NCI-H446 (cell line): ENCODE results near the gene POC1B.

ENCODE experiments used
- DNase-seq, 2 experiments: peaks; one replicate each; lab custom pipeline; 2025; lab: John Stamatoyannopoulos, UW

The POC1B gene

GRCh38 chr12:89525824-89526770, at the start of gene POC1B:
Gene POC1B, minus strand, starts transcription at chr12:89526047. Its CDS starts 152 bp downstream, at chr12:89525895.
- peak; percentile 59 to 88 for DNase-seq

- no peak for DNase-seq
Measured at GRCh38 chr12:89575374-89575773, 49.5 kb upstream of the POC1B start.

- no peak for DNase-seq
Measured at GRCh38 chr12:89574736-89575208, 48.9 kb upstream of the POC1B start.

DNA sequence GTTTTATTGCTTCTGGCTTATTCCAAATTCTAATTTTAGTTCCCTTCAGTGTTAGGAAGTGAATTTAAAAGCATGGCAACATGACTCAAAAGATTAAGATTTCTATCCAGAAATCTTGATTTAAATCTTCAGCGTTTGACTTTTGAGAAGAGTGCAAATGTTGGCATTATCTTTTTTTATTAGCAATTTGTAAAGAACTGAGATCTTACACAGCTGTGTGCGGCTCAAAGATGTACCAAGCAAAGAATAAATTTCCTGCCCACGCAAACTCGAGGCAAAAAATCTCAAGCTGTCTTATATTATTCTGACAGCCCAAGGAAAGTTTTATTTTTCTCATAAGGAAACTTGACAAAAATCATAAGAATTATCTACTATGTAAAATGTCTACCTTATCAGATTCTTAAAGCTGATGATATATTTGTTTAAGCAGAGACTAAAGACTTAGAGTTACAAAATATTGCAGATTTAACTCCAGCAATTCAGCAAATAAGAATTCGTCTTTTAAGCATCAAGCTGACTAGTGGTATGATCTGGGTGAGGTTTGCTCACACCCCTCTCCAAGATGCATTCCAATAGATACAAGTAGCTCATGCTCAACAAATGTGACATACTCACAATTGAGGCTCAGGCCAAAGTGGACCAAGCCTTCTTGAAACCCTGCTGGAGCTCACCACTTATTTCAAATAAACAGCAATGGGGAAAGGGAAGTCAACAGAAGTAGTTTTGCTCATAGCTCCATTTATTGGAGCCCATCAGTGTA, 47.4 kb upstream of the POC1B start:
- DNase-seq = no peak

DNA sequence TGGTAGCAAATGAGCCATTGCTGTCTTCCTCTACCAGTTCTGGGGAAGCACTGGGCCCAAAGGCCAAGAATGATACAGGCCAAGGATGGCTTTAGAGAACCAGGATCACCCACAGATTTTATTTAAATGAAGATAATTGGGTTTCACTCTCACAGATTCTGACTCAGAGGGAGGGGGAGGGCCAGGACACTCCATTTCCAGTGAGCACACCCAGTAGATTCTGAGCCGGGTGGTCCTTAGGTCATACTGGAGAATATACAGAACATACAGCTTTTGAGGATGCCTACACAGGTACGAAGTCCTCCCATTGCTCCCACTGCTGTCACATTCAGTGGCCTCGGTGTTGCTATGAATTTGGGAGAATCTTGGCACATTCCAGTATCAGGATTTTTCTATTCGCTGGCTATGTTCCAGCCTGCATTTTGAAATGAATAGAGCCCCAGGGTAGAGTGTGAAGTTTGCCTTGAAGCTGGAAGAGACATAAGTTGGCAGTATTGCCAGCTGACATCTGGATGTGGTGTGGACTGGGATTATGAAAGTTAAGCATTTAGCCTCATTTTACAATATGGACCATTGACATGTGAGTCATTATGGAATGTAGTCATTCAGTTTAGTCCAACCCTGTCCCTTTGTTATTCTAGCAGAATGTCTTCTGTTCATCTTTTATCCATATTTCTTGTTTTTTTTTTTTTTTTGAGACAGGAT, 45.8 kb upstream of the POC1B start:
- peak in 1 of 2 experiments; percentile 52 for DNase-seq

- DNase-seq = no peak
Measured at GRCh38 chr12:89568484-89568883, 42.6 kb upstream of the POC1B start.

- DNase-seq = no peak
Measured at GRCh38 chr12:89567691-89568239, 41.9 kb upstream of the POC1B start.

DNA sequence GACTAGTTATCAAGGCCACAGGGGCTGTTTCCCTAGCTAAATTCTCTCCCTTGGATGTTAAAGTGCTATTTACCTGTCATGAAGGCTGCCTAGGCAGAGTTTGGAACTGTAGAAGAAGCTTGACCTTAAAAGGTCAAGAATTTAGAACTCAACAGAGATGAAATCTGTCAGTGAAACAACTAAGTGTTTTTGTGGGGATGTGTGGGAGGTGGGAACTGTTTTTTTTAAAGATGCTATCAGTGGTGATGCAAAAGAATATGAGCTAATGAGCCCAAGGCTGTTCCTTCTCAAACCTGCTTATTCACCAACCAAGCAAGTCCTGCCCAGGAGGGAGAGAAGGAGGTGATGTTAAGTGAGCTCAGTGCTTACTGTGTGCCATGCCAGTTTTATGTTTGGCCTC, 40.8 kb upstream of the POC1B start:
- DNase-seq = no peak

- DNase-seq = no peak
Measured at GRCh38 chr12:89565002-89565401, 39.2 kb upstream of the POC1B start.

- no peak for DNase-seq
Measured at GRCh38 chr12:89559753-89560152, 33.9 kb upstream of the POC1B start.

DNA sequence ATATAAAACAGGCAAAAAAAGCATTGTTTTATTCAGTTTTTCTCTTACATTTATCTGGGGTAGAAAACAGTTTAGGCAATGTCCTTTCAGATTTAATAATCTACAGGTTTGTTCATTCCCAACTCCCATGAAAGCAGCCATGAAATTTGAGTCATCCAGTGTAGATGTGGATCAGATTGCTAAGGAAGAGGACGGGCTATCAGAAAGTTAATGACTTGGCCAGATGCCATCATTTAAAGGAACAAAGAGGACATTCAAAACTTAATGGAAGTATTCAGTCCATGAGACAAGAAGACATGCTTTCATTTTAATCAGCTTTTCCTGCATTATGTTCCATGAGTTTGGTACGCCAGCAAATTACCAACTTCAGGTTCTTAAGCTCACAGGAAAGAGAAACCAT, 31.1 kb upstream of the POC1B start:
- no peak for DNase-seq

DNA sequence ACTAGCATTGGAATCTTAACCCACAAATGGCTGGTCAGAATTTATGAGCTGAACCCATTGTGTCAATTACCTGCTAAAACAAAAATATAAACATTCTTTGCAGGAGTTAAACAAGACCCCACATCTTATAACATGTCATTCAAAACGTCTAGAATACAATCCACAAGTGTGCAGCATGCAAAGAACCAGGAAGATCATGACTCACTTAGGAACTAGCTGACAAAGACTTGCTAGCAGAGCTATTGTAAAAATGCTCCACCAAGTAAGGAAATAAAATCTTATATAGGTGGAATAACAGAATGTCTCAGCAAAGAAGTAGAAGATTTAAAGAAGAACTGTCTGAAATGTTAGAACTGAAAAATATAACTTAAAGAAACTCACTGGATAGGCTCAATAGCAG, 26.5 kb upstream of the POC1B start:
- DNase-seq = no peak

DNA sequence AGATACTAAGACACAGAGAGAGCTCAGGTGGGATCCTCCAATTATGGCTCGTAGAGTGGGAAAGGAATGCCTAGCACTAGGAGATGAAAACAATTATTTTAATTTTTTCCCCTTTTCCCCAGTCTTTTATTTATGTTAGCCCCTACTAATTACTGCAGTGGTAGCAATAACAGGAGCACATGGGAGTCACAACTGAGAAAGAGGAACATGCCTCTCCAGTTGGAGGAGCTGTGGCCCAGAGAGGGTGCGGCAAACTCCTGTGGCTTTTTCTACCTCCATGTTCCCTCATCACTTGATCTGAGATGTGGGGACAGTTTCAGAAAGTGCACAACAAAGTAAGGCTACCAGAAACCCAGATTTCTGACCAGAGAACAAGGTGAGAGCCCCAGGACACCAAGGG, 25.9 kb upstream of the POC1B start:
- DNase-seq = no peak

DNA sequence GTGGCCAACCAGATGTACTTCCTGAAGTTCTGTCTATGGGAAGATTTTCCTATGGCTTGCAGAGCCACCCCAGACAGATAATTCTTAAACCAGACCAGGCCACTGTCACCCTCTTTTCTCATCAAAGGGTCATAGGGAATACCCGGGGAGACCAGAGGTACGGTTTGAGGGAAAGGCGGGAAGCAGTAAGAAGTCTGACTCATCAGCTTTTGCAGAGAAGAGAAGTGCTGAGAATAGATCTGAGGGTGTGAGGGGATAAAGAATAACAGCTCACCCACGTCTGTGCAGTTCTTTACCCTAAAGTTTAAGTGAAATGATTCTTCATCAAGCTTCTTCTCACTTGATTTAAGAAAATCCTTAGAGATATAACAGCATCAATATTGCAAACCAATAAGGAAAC, 21.3 kb upstream of the POC1B start:
- no peak for DNase-seq

- DNase-seq = no peak
Measured at GRCh38 chr12:89546151-89546550, 20.3 kb upstream of the POC1B start.

GRCh38 chr12:89544681-89545184, 18.9 kb upstream of the POC1B start:
- DNase-seq = peak; percentile 29 to 88

GRCh38 chr12:89544022-89544421, 18.2 kb upstream of the POC1B start:
- no peak for DNase-seq

DNA sequence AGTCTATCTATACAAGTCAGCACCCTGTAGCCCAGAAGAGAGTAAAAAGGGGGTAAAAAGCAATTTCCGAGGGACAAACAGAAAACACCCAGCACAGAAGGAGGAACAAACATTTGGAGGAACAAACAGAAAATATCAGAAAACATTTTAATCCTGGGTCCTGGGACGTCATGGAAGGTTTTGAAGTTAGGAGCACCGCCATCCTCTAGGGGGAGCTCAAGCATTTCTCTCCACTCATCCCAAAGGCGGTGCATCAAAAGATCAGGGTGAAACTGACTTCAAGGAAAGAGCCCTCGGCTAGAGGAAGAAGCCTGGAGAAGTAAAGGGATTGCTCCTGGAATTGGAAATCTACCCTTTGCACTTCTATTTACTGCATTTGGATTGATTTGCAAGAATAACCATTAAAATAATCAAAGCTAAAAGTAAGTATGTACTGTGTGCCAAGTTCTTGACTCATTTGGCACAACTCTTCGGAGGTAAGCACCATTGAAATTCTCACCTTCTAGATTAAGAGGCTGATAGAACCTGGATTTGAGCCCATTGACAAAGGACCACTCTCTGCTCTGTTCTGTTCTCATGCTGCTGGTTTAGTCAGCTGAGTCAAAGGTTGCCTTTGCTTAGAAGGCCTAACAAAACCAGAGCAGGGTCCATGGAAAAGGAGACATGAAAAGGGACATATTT, 17.2 kb upstream of the POC1B start:
- DNase-seq = peak; percentile 79 to 85

DNA sequence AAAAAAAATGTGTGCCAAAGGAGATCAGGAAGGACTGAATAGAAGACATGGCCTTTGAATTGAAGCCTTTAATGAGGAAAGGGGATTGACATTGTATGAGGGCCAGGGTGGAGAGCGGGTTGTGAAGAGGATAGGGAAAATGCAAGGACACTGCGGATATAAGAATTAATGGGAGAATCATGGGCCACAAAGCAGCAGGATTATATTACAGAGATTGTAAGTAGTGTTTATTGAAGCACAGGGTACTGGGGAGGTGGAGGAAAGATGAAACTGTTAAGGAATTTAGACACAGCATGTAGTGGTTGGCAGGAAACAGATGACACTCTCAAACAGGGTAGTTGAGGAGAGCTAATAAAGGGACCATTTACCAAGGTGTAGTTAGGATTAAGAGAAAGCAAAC, 16.4 kb upstream of the POC1B start:
- DNase-seq = no peak

DNA sequence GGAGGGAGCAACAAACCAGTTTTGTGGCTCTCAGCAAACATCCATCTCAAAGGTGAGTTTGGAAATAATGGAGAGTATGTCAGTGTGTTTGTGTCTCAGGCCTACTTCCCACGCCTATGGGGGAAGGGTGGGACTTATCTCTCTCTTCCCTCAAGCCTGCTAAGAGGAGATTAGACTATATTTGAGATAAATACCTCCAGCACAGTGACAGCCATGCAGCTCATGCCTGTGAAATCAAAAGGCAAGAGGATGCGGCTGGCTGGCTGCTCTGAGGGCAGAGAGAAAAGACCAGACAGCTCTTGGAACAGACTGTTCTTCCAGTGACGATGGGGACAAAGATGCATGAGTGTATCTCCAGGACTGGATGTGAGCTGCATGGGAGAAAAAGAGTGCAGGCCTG, 14.7 kb upstream of the POC1B start:
- DNase-seq = no peak
